ENCODE measurements around the gene DLX1.
"Not testable (repeated sequence)": the region's sequence is repeated elsewhere in the genome, so short reads cannot be mapped to it uniquely, and the experiment has no call there.

The DLX1 gene

GRCh38 chr2:172063446-172063845 is 21.9 kb upstream of the DLX1 start:
- DNase-seq (ENCODE audit: low read depth in 2 of 2, low spot score in 1 of 2), result no peak

GRCh38 chr2:172065111-172065510 is 20.2 kb upstream of the DLX1 start:
- DNase-seq (ENCODE audit: low read depth in 2 of 2, low spot score in 1 of 2), result no peak

GRCh38 chr2:172066394-172066886 is 18.9 kb upstream of the DLX1 start:
- DNase-seq (ENCODE audit: low read depth in 2 of 2, low spot score in 1 of 2), result no peak

- not testable (repeated sequence) for DNase-seq (ENCODE audit: low read depth in 2 of 2, low spot score in 1 of 2)
Observed at GRCh38 chr2:172067905-172068304, 17.4 kb upstream of the DLX1 start.

- no peak for DNase-seq (ENCODE audit: low read depth in 2 of 2, low spot score in 1 of 2)
Observed at GRCh38 chr2:172070936-172071335, 14.4 kb upstream of the DLX1 start.

- DNase-seq (ENCODE audit: low read depth in 2 of 2, low spot score in 1 of 2), result no peak
Observed at GRCh38 chr2:172072303-172072702, 13.0 kb upstream of the DLX1 start.

GRCh38 chr2:172072706-172073105 is 12.6 kb upstream of the DLX1 start:
- no peak for DNase-seq (ENCODE audit: low read depth in 2 of 2, low spot score in 1 of 2)

GRCh38 chr2:172073518-172073917 is 11.8 kb upstream of the DLX1 start:
- DNase-seq (ENCODE audit: low read depth in 2 of 2, low spot score in 1 of 2), result no peak

GRCh38 chr2:172074254-172074653 is 11.1 kb upstream of the DLX1 start:
- no peak for DNase-seq (ENCODE audit: low read depth in 2 of 2, low spot score in 1 of 2)

- DNase-seq (ENCODE audit: low read depth in 2 of 2, low spot score in 1 of 2), result no peak
Observed at GRCh38 chr2:172079416-172079815, 5.9 kb upstream of the DLX1 start.

- DNase-seq (ENCODE audit: low read depth in 2 of 2, low spot score in 1 of 2), result no peak
Observed at GRCh38 chr2:172079838-172080640, 5.3 kb upstream of the DLX1 start.

- no peak for DNase-seq (ENCODE audit: low read depth in 2 of 2, low spot score in 1 of 2)
Observed at GRCh38 chr2:172080641-172081220, 4.6 kb upstream of the DLX1 start.

GRCh38 chr2:172081221-172082022 is 3.9 kb upstream of the DLX1 start:
- no peak for DNase-seq (ENCODE audit: low read depth in 2 of 2, low spot score in 1 of 2)

GRCh38 chr2:172082105-172082943 is 3.0 kb upstream of the DLX1 start:
- DNase-seq (ENCODE audit: low read depth in 2 of 2, low spot score in 1 of 2), result no peak

- no peak for DNase-seq (ENCODE audit: low read depth in 2 of 2, low spot score in 1 of 2)
Observed at GRCh38 chr2:172082944-172083627, 2.2 kb upstream of the DLX1 start.

GRCh38 chr2:172083628-172084394 is 1.5 kb upstream of the DLX1 start:
- no peak for DNase-seq (ENCODE audit: low read depth in 2 of 2, low spot score in 1 of 2)

GRCh38 chr2:172084395-172084644 is 987 bp upstream of the DLX1 start:
- no peak for DNase-seq (ENCODE audit: low read depth in 2 of 2, low spot score in 1 of 2)

GRCh38 chr2:172084645-172085459 is 455 bp upstream of the DLX1 start:
- no peak for DNase-seq (ENCODE audit: low read depth in 2 of 2, low spot score in 1 of 2)
